Thoracic aorta (tissue), 2 donors: Measurements from ENCODE around the gene TDRD7. TPM values are rescaled to one million over a fixed set of nuclear protein-coding genes. Genes with fewer than 3 reads are reported as not detected.

ENCODE experiments used
- ATAC-seq: fragments of 150-250 bp; one replicate; pipeline ENCODE4 v1.8.0; 2017; ENCODE audit warnings: low read depth; ENCODE audit not compliant: insufficient number of reproducible peaks, low FRiP score
- DNase-seq: peaks from one replicate; pipeline ENCODE4 v3.0.0-alpha.2; 2020; ENCODE audit warnings: low spot score
- H3K27ac ChIP-seq, 2 donors: fragments of 200-600 bp; sonication (generic); 1 replicate in 1 of 2; 2 replicates in 1 of 2; pipeline ENCODE4 v1.5.1; 2016; ENCODE audit warnings: mild to moderate bottlenecking in 2 of 2, moderate library complexity in 2 of 2
- H3K27me3 ChIP-seq: fragments of 200-600 bp; sonication (generic); replicated peaks from 2 replicates; pipeline ENCODE4 v1.6.0; 2016; ENCODE audit warnings: mild to moderate bottlenecking; ENCODE audit not compliant: insufficient read depth
- H3K36me3 ChIP-seq: fragments of 200-600 bp; sonication (generic); one replicate; pipeline ENCODE4 v1.5.1; 2016
- H3K4me1 ChIP-seq, 2 donors: fragments of 200-600 bp; sonication (generic); 1 replicate in 1 of 2; 2 replicates in 1 of 2; pipeline versions ENCODE4 v1.5.1 to v1.6.0; 2016; ENCODE audit warnings: low read depth in 2 of 2, mild to moderate bottlenecking in 1 of 2; ENCODE audit not compliant: control insufficient read depth in 1 of 2
- H3K4me3 ChIP-seq: fragments of 200-600 bp; sonication (generic); 2 replicates; pipeline ENCODE4 v1.5.1; 2016; ENCODE audit warnings: mild to moderate bottlenecking
- H3K9me3 ChIP-seq: fragments of 200-600 bp; sonication (generic); 2 replicates; pipeline ENCODE4 v1.5.1; 2016
- total RNA-seq, 2 donors: library from RNA; depleted of rRNA; stranded (reverse); fragments of >200 nt; gene quantifications; one replicate each; pipeline versions ENCODE4 v1.1.0 to v1.2.3, GENCODE V29; 2016
- TF ChIP-seq, protein P1 (sequence below): fragments of 200-600 bp; sonication (generic); IDR thresholded peaks from one replicate; pipeline ENCODE4 v1.5.1; 2019; ENCODE audit warnings: antibody characterized with exemption

The TDRD7 gene
- total RNA-seq, 2 donors from 2014 or later, result 13.9 to 16.2 TPM

- Histone ChIP-seq H3K27me3 (no peaks in the 10 kb centered on the region), H3K27ac (no peak overlapping the region), H3K9me3 (peaks cover 5% of the 10 kb centered on the region), H3K4me3 (no peak overlapping the region), H3K36me3 (peaks cover 18% of the 10 kb centered on the region), H3K4me1 (no peaks in the 10 kb centered on the region)
- no peak for ATAC-seq
- no peak for DNase-seq
- TF ChIP-seq, protein P1, sequence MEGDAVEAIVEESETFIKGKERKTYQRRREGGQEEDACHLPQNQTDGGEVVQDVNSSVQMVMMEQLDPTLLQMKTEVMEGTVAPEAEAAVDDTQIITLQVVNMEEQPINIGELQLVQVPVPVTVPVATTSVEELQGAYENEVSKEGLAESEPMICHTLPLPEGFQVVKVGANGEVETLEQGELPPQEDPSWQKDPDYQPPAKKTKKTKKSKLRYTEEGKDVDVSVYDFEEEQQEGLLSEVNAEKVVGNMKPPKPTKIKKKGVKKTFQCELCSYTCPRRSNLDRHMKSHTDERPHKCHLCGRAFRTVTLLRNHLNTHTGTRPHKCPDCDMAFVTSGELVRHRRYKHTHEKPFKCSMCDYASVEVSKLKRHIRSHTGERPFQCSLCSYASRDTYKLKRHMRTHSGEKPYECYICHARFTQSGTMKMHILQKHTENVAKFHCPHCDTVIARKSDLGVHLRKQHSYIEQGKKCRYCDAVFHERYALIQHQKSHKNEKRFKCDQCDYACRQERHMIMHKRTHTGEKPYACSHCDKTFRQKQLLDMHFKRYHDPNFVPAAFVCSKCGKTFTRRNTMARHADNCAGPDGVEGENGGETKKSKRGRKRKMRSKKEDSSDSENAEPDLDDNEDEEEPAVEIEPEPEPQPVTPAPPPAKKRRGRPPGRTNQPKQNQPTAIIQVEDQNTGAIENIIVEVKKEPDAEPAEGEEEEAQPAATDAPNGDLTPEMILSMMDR, result no peak
Measured at GRCh38 chr9:97372580-97372979, 39.3 kb upstream of the TDRD7 start.

GRCh38 chr9:97373331-97373730 is 38.6 kb upstream of the TDRD7 start:
- Histone ChIP-seq H3K27ac (no peak overlapping the region), H3K4me1 (no peaks in the 10 kb centered on the region), H3K9me3 (peaks cover 5% of the 10 kb centered on the region), H3K27me3 (no peaks in the 10 kb centered on the region), H3K4me3 (no peak overlapping the region), H3K36me3 (peaks cover 22% of the 10 kb centered on the region)
- TF ChIP-seq, protein P1, result no peak
- ATAC-seq (no peak), DNase-seq (no peak)

DNA sequence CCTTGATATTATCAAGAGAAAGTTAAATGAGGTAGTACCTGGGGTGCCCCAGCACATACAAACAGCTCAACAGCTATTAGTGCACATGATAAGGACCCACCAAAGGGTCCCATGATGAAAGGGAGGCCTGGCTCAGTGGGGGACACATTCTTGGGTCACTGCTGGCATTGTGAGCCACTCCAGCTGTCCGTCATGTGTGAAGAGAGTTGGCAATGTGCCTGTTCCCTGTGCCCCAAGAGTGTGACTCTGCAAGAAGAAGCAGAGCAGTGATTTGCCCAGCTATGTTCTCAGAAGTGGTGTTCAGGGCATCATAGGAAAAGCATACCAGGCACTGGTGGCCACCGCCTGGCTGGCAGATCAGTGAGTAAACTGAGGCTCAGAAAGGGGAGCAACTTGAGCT is 37.1 kb upstream of the TDRD7 start:
- DNase-seq (no peak), ATAC-seq (no peak)
- Histone ChIP-seq H3K9me3 (no peaks in the 10 kb centered on the region), H3K4me1 (no peaks in the 10 kb centered on the region), H3K4me3 (no peak overlapping the region), H3K27ac (no peak overlapping the region), H3K27me3 (no peaks in the 10 kb centered on the region), H3K36me3 (peaks cover 17% of the 10 kb centered on the region)
- TF ChIP-seq, protein P1, result no peak

GRCh38 chr9:97376902-97377301 is 35.0 kb upstream of the TDRD7 start:
- TF ChIP-seq, protein P1, result no peak
- Histone ChIP-seq H3K4me1 (no peaks in the 10 kb centered on the region), H3K27ac (no peak overlapping the region), H3K27me3 (no peaks in the 10 kb centered on the region), H3K9me3 (no peaks in the 10 kb centered on the region), H3K4me3 (no peak overlapping the region), H3K36me3 (peaks cover 15% of the 10 kb centered on the region)
- DNase-seq, result no peak
- ATAC-seq, result no peak

DNA sequence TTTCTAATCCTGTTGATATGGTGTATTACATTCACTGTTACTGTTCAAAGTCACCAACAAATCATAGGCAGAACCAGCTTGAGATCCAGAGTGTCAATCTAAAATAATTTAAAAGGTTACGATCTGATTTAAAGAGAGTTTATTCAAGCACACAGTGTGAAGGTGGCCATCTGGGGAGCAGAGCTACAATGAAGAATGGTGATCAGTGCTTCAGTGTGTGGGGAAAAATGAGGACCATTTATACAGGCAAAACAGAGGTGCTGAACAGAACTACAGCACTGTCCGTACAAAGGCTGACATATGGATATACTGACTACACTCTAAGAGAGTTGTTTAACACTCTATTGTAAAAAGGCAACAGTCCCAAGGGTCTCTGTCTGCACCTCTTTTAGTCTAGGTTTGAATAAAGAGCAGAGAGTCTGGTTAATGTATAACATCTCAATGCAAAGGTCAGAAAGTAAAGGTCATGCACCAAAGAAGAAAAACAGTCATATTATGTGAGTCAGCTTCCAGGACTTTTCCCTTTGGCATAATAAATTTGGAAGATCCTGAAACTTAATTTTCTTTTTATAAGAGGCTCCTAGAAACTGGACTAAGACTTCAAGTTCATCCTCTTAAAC is 29.7 kb upstream of the TDRD7 start:
- Histone ChIP-seq H3K4me1 (no peaks in the 10 kb centered on the region), H3K36me3 (peaks cover 7% of the 10 kb centered on the region), H3K4me3 (no peak overlapping the region), H3K9me3 (no peaks in the 10 kb centered on the region), H3K27ac (no peak overlapping the region), H3K27me3 (no peaks in the 10 kb centered on the region)
- ATAC-seq, result no peak
- TF ChIP-seq, protein P1, result no peak
- DNase-seq, result no peak
